Measurements from ENCODE around the gene OR2F1. TPM values are rescaled to one million over a fixed set of nuclear protein-coding genes. Genes with fewer than 3 reads are reported as not detected.

Gene OR2F1, protein sequence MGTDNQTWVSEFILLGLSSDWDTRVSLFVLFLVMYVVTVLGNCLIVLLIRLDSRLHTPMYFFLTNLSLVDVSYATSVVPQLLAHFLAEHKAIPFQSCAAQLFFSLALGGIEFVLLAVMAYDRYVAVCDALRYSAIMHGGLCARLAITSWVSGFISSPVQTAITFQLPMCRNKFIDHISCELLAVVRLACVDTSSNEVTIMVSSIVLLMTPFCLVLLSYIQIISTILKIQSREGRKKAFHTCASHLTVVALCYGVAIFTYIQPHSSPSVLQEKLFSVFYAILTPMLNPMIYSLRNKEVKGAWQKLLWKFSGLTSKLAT
- not detected in 2 replicates for total RNA-seq

DNA sequence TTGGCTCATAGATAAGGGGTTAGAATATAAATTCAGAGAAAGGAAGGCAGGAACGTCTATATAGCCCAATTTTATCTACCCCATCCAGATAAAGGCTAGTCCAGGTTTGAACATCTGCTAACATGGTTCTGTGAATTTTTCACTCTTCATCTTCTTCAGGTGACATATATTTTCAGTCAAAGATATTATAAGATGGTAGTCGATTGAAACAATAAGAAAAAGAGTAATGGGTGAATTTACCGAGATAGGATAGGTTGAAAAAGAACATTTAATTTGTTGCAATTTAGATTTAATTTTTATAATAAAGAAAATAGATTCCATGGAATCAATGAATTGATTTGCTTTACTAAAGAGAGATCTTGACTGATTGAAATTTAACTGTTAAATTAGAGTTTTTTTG is at the start of gene OR2F1:
TSS of gene OR2F1 (plus strand) at position 301 of the 400 bp plus-strand sequence. CDS start 5,127 bp downstream, outside the sequence.

DNA sequence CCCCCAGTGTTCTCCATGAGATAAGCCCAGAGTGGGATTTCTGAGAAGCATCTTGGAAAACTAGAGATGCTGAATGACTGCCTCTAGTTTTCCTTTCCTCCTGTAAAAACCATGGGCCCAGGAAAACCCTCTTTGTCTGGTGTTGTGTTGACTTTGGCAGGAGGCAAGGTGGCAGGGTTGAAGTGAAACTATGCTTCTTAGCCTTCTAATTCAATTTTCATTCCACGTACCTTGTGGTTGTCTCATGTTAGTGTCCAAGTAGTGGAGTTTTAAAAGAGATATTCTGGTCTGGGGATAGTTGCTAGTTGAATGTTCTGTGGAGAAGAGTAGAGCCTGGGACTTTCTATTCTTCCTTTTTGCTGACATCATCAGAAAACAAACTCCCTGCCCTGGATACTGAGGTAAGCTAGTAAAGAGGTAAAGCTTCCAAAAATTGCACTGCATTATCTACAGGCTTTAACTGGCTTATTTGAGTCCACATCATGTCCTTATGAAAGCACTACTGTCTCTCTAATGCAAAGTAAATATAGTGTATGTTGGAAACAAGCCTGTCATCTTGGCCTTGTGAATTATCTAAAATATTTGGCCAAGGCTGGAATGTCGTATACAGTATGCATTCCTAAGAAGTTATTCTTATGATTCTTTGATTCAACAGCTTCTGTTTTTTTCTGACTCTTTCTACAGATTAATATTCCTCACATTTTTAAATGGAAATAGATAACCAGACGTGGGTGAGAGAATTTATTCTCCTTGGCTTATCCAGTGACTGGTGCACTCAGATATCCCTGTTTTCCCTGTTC is 19.9 kb upstream of the OR2F1 start, which contains the start of gene OR2F2:
TSS of gene OR2F2 (plus strand) at position 708 of the 800 bp plus-strand sequence. CDS start at position 708, 0 bp downstream.

DNA sequence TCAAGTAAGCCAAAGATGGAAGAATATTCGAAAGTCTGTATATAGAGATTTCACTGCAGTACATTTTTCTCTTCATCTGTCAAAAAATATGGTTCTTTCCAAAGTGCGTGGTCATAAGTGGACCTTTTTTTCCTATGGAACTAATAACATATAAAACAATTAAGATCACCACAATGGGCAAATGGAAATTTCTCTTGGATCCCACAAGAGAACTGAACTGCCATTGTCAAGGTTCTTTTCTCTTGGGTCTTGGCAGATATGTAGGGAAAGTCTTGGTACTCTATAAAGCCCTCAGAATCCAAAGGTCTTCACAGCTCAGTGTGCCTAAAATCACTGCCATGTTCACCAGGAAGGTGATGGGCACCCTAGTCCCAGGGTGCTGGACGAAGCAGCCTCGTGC is 45.4 kb downstream of the OR2F1 start, which contains the start of gene OR6B1:
TSS of gene OR6B1 (plus strand) at position 301 of the 400 bp plus-strand sequence. CDS start 3,677 bp downstream, outside the sequence.

Other genes starting within 250 kb of the OR2F1 start
- gene CTAGE6, start 197.1 kb upstream of the OR2F1 start, total RNA-seq, result 0.65 and 0.97 TPM in 2 replicates
- gene TCAF1, start 52.7 kb upstream of the OR2F1 start, total RNA-seq, result 99.5 and 101 TPM in 2 replicates
- not detected in 2 replicates for gene OR2F2, start 19.6 kb upstream of the OR2F1 start, total RNA-seq
- gene OR6B1, start 45.5 kb downstream of the OR2F1 start, total RNA-seq, result not detected in 2 replicates
- not detected in 2 replicates for gene OR2A5, start 94.1 kb downstream of the OR2F1 start, total RNA-seq
- not detected in 2 replicates for gene OR2A25, start 115.0 kb downstream of the OR2F1 start, total RNA-seq
- not detected in 2 replicates for gene OR2A12, start 131.4 kb downstream of the OR2F1 start, total RNA-seq
- gene OR2A2, start 154.7 kb downstream of the OR2F1 start, total RNA-seq, result not detected in 2 replicates
- gene OR2A14, start 168.3 kb downstream of the OR2F1 start, total RNA-seq, result not detected in 2 replicates
- 0.49 and 1.9 TPM in 2 replicates for gene CTAGE4, start 228.6 kb downstream of the OR2F1 start, total RNA-seq
- gene ARHGEF35, start 241.0 kb downstream of the OR2F1 start, total RNA-seq, result 2.7 and 2.8 TPM in 2 replicates

All from hair follicle dermal papilla cell (primary cell).